Suprapubic skin (tissue), 3 donors: ENCODE data around the gene TOR1B.

Source experiments
- EP300 ChIP-seq: sonication (generic); formaldehyde crosslinking; IDR thresholded peaks from one replicate; pipeline ENCODE4 v1.6.1; 2017; ENCODE audit warnings: antibody characterized with exemption
- POLR2A ChIP-seq, 2 donors: fragments of 450-650 bp; IDR thresholded peaks; one replicate each; pipeline ENCODE4 v1.6.1; 2017; ENCODE audit warnings: antibody characterized with exemption in 2 of 2, mild to moderate bottlenecking in 2 of 2, moderate library complexity in 2 of 2
- TF ChIP-seq, protein P1 (sequence below), 2 donors: fragments of 200-600 bp in 1 of 2; fragments of 450-650 bp in 1 of 2; sonication (generic) in 1 of 2; IDR thresholded peaks; one replicate each; pipeline ENCODE4 v1.5.1; 2016 to 2019; ENCODE audit warnings: antibody characterized with exemption in 2 of 2, mild to moderate bottlenecking in 1 of 2, moderate library complexity in 1 of 2

DNA sequence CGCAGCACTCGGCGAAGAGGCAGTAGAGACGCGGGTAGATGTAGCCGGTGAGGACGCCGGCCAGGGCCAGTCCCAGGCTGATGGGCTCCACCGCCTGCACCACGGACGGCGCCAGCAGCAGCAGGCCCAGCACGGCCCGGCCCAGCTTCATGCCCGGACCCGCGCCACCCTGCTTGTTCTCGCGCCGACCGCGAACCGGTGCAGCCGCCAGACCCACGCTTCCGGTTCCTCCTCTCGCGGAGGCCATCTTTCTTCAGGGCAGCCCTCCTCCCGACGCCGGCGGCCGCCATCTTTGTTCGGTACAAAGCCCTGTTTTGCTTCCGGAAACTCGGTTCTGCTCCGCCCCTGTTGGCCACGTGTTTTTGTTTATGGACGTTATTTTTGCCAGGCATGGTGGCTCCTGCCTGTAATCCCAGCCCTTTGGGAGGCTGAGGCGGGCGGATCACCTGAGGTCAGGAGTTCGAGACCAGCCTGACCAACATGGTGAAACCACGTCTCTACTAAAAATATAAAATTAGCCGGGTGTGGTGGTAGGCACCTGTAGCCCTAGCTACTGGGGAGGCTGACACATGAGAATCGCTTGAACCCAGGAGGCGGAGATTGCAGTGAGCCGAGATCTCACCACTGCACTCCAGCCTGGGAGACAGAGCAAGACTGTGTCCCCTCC lies 21.1 kb downstream of the TOR1B start, which contains the start of gene TOR1A:
- TF ChIP-seq, protein P1, sequence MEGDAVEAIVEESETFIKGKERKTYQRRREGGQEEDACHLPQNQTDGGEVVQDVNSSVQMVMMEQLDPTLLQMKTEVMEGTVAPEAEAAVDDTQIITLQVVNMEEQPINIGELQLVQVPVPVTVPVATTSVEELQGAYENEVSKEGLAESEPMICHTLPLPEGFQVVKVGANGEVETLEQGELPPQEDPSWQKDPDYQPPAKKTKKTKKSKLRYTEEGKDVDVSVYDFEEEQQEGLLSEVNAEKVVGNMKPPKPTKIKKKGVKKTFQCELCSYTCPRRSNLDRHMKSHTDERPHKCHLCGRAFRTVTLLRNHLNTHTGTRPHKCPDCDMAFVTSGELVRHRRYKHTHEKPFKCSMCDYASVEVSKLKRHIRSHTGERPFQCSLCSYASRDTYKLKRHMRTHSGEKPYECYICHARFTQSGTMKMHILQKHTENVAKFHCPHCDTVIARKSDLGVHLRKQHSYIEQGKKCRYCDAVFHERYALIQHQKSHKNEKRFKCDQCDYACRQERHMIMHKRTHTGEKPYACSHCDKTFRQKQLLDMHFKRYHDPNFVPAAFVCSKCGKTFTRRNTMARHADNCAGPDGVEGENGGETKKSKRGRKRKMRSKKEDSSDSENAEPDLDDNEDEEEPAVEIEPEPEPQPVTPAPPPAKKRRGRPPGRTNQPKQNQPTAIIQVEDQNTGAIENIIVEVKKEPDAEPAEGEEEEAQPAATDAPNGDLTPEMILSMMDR (IDR thresholded peaks at IDR 0.05): no peak
- TF ChIP-seq POLR2A (IDR thresholded peaks at IDR 0.05) (peak in 1 of 2 donors; percentile 63), EP300 (no peak)
